HG03064 (cell line): ENCODE data around the gene VEZF1.

Experiments used
- ATAC-seq: cut with Tn5 transposase; IDR thresholded peaks from one replicate; pipeline ENCODE4 v1.9.1; 2021; ENCODE audit warnings: low read depth; ENCODE audit not compliant: unreplicated experiment

The VEZF1 gene

GRCh38 chr17:57935833-57936807 lies 51.9 kb downstream of the VEZF1 start:
- no peak for ATAC-seq

GRCh38 chr17:57931488-57932137 lies 56.4 kb downstream of the VEZF1 start:
- ATAC-seq = no peak

- no peak for ATAC-seq
These were observed 57.8 kb downstream of the VEZF1 start for GRCh38 chr17:57930239-57930638.

GRCh38 chr17:57929386-57929785 lies 58.7 kb downstream of the VEZF1 start:
- no peak for ATAC-seq

- no peak for ATAC-seq
These were observed 59.1 kb downstream of the VEZF1 start for GRCh38 chr17:57928928-57929327.

GRCh38 chr17:57927048-57927723 lies 60.9 kb downstream of the VEZF1 start:
- ATAC-seq = no peak

- ATAC-seq = no peak
These were observed 61.4 kb downstream of the VEZF1 start for GRCh38 chr17:57926723-57927047.

GRCh38 chr17:57925361-57925990 lies 62.6 kb downstream of the VEZF1 start:
- ATAC-seq = no peak

GRCh38 chr17:57924677-57925076 lies 63.4 kb downstream of the VEZF1 start:
- no peak for ATAC-seq
